WTC11 (cell line): Measurements from ENCODE around the gene CFAP74. TPM values are rescaled to one million over a fixed set of nuclear protein-coding genes. Genes with fewer than 3 reads are reported as not detected.

Experiments
- ATAC-seq: fragments of 200-7000 bp; cut with Tn5 transposase; 2 replicates; pipeline ENCODE4 v1.10.0; 2021; ENCODE audit warnings: mild to moderate bottlenecking, moderate library complexity
- CTCF ChIA-PET: fragments of 300-600 bp; sonication (Branson Sonifier 250); formaldehyde crosslinking; loops from one replicate; lab custom pipeline; 2021; ENCODE audit warnings: antibody characterized with exemption; lab: Charles Lee
- POLR2A ChIA-PET: fragments of 350-600 bp; sonication (Branson Sonifier 250); formaldehyde crosslinking; loops from one replicate; lab custom pipeline; 2021; ENCODE audit warnings: antibody characterized with exemption; lab: Charles Lee
- DNase-seq: peaks from one replicate; pipeline ENCODE4 v3.0.0; 2021; ENCODE audit warnings: low spot score
- H3K27ac Mint-ChIP-seq: 2 replicates; pipeline ENCODE4 v1.8.0; 2021; ENCODE audit warnings: mixed read lengths
- H3K27me3 Mint-ChIP-seq: 2 replicates; pipeline ENCODE4 v1.8.0; 2021; ENCODE audit warnings: low read depth, mild to moderate bottlenecking, moderate library complexity, mixed read lengths
- H3K36me3 Mint-ChIP-seq: 2 replicates; pipeline ENCODE4 v1.8.0; 2021; ENCODE audit warnings: mixed read lengths
- H3K4me1 Mint-ChIP-seq: 2 replicates; pipeline ENCODE4 v1.8.0; 2022; ENCODE audit warnings: mixed read lengths
- H3K4me3 Mint-ChIP-seq: 2 replicates; pipeline ENCODE4 v1.8.0; 2021; ENCODE audit warnings: mild to moderate bottlenecking, moderate library complexity, mixed read lengths
- H3K9me3 Mint-ChIP-seq: 2 replicates; pipeline ENCODE4 v1.8.0; 2021; ENCODE audit warnings: mixed read lengths
- ARID4B ChIP-seq: sonication (generic); formaldehyde crosslinking; IDR thresholded peaks from 2 replicates; pipeline ENCODE4 v1.8.0; 2023; ENCODE audit warnings: missing genetic modification reagents, mild to moderate bottlenecking, borderline replicate concordance
- ATF2 ChIP-seq: sonication (generic); formaldehyde crosslinking; IDR thresholded peaks from 2 replicates; pipeline ENCODE4 v1.8.1; 2022; ENCODE audit warnings: low read depth, missing genetic modification reagents, borderline replicate concordance
- ATF3 ChIP-seq: sonication (generic); formaldehyde crosslinking; conservative IDR thresholded peaks from 2 replicates; pipeline ENCODE4 v1.8.1; 2022; ENCODE audit warnings: mild to moderate bottlenecking, missing genetic modification reagents
- ELF4 ChIP-seq: sonication (generic); formaldehyde crosslinking; IDR thresholded peaks from 2 replicates; pipeline ENCODE4 v1.8.1; 2022; ENCODE audit warnings: low read depth, mild to moderate bottlenecking, moderate library complexity, missing genetic modification reagents
- EMX1 ChIP-seq: fragments of 250-450 bp; sonication (Bioruptor Pico); IDR thresholded peaks from 2 replicates; pipeline ENCODE4 v1.8.0; 2021; ENCODE audit warnings: mild to moderate bottlenecking
- FOXJ3 ChIP-seq: sonication (generic); formaldehyde crosslinking; IDR thresholded peaks from 2 replicates; pipeline ENCODE4 v1.9.0; 2021; ENCODE audit warnings: missing genetic modification reagents, mild to moderate bottlenecking, borderline replicate concordance
- FOXK1 ChIP-seq: sonication (generic); formaldehyde crosslinking; IDR thresholded peaks from 2 replicates; pipeline ENCODE4 v1.8.0; 2022; ENCODE audit warnings: mild to moderate bottlenecking, moderate library complexity, missing genetic modification reagents
- FOXP1 ChIP-seq: sonication (generic); formaldehyde crosslinking; IDR thresholded peaks from 2 replicates; pipeline ENCODE4 v1.8.0; 2022; ENCODE audit warnings: missing genetic modification reagents, mild to moderate bottlenecking, moderate library complexity, borderline replicate concordance
- GRHL2 ChIP-seq: fragments of 250-450 bp; sonication (Bioruptor Pico); IDR thresholded peaks from 2 replicates; pipeline ENCODE4 v1.8.0; 2022; ENCODE audit warnings: mild to moderate bottlenecking, moderate library complexity; ENCODE audit not compliant: insufficient replicate concordance, severe bottlenecking
- MLX ChIP-seq: sonication (generic); formaldehyde crosslinking; IDR thresholded peaks from 2 replicates; pipeline ENCODE4 v1.8.1; 2023; ENCODE audit warnings: mild to moderate bottlenecking, missing genetic modification reagents, moderate library complexity
- MXD4 ChIP-seq: fragments of 250-450 bp; sonication (Bioruptor Pico); IDR thresholded peaks from 2 replicates; pipeline ENCODE4 v1.8.0; 2021; ENCODE audit warnings: mild to moderate bottlenecking, moderate library complexity, borderline replicate concordance
- NFE2L1 ChIP-seq: sonication (generic); formaldehyde crosslinking; IDR thresholded peaks from 2 replicates; pipeline ENCODE4 v1.8.1; 2023; ENCODE audit warnings: missing genetic modification reagents
- OVOL2 ChIP-seq: fragments of 250-450 bp; sonication (Bioruptor Pico); IDR thresholded peaks from 2 replicates; pipeline ENCODE4 v1.9.0; 2021; ENCODE audit warnings: mild to moderate bottlenecking, borderline replicate concordance
- SMAD3 ChIP-seq: sonication (generic); formaldehyde crosslinking; IDR thresholded peaks from 2 replicates; pipeline ENCODE4 v1.8.0; 2022; ENCODE audit warnings: missing genetic modification reagents, mild to moderate bottlenecking, borderline replicate concordance
- SOX15 ChIP-seq: fragments of 250-450 bp; sonication (Bioruptor Pico); IDR thresholded peaks from 2 replicates; pipeline ENCODE4 v1.9.0; 2021; ENCODE audit warnings: mild to moderate bottlenecking
- TCF7 ChIP-seq: sonication (generic); formaldehyde crosslinking; IDR thresholded peaks from 2 replicates; pipeline ENCODE4 v1.8.0; 2022; ENCODE audit warnings: mild to moderate bottlenecking, low read depth, missing genetic modification reagents, moderate library complexity
- ZBTB43 ChIP-seq: sonication (generic); formaldehyde crosslinking; IDR thresholded peaks from 2 replicates; pipeline ENCODE4 v1.8.1; 2023; ENCODE audit warnings: mild to moderate bottlenecking, missing genetic modification reagents
- ZNF263 ChIP-seq: sonication (generic); formaldehyde crosslinking; IDR thresholded peaks from 2 replicates; pipeline ENCODE4 v1.8.1; 2022; ENCODE audit warnings: low read depth, mild to moderate bottlenecking, moderate library complexity, missing genetic modification reagents
- ZNF425 ChIP-seq: fragments of 250-450 bp; sonication (Bioruptor Pico); conservative IDR thresholded peaks from 2 replicates; pipeline ENCODE4 v1.9.0; 2021; ENCODE audit warnings: mild to moderate bottlenecking
- ZSCAN18 ChIP-seq: fragments of 250-450 bp; sonication (Bioruptor Pico); IDR thresholded peaks from 2 replicates; pipeline ENCODE4 v2.1.2; 2022; ENCODE audit warnings: mild to moderate bottlenecking, moderate library complexity
- total RNA-seq: library from RNA; stranded (reverse); gene quantifications from 3 replicates; pipeline ENCODE4 v1.2.3, GENCODE V29; 2021

The CFAP74 gene
- total RNA-seq, 1 experiment from 2014 or later = 0.35 TPM

GRCh38 chr1:2000850-2001249 is 2.7 kb downstream of the CFAP74 start (continued):
- no peak for TF ChIP-seq MLX
- TF ChIP-seq ATF3 (CRISPR knock-in tag) = no peak
- TF ChIP-seq ZBTB43 = no peak
- no peak for TF ChIP-seq ATF2 (CRISPR knock-in tag)
- no peak for TF ChIP-seq FOXK1 (CRISPR knock-in tag)
- no peak for TF ChIP-seq FOXJ3 (CRISPR knock-in tag)
- no peak for TF ChIP-seq ARID4B (CRISPR knock-in tag)
- TF ChIP-seq OVOL2 = no peak

GRCh38 chr1:2000432-2000831 is 3.2 kb downstream of the CFAP74 start:
- no peak for ATAC-seq
- CTCF ChIA-PET = interaction anchor here (1.0 to 1.6 kb wide), 3 partner anchors 40 to 91 kb away, joined by 3 to 7 read pairs (median 4); no protein-coding TSS in a partner anchor
- no peak for DNase-seq
- H3K27ac Mint-ChIP-seq = no peak overlapping the region
- POLR2A ChIA-PET = interaction anchor here (0.6 kb wide), 2 partner anchors 62 to 140 kb away, joined by 3 read pairs; no protein-coding TSS in a partner anchor
- H3K4me1 Mint-ChIP-seq = peaks cover 3% of the 10 kb centered on the region; the same call in 1 of the 2 replicates
- no peaks in the 10 kb centered on the region for H3K36me3 Mint-ChIP-seq
- no peak overlapping the region for H3K4me3 Mint-ChIP-seq
- TF ChIP-seq ZNF263 (CRISPR knock-in tag) = no peak
- no peak for TF ChIP-seq GRHL2 (CRISPR knock-in tag)
- TF ChIP-seq NFE2L1 (CRISPR knock-in tag) = no peak
- no peak for TF ChIP-seq FOXP1 (CRISPR knock-in tag)
- TF ChIP-seq ELF4 (CRISPR knock-in tag) = no peak
- TF ChIP-seq MXD4 (CRISPR knock-in tag) = no peak
- TF ChIP-seq, all 79 proteins: peak for 0
- Mint-ChIP-seq H3K27me3 (no peaks in the 10 kb centered on the region; the same call in 1 of the 2 replicates), H3K9me3 (no peaks in the 10 kb centered on the region)

- POLR2A ChIA-PET = no interaction called here
- H3K27me3 Mint-ChIP-seq = no peaks in the 10 kb centered on the region; the same call in 1 of the 2 replicates
- TF ChIP-seq MLX (no peak), OVOL2 (no peak), SOX15 (CRISPR knock-in tag) (no peak), EMX1 (no peak), SMAD3 (CRISPR knock-in tag) (no peak), NFE2L1 (CRISPR knock-in tag) (no peak), ZSCAN18 (CRISPR knock-in tag) (no peak), ZNF425 (CRISPR knock-in tag) (no peak), FOXP1 (CRISPR knock-in tag) (no peak), TCF7 (CRISPR knock-in tag) (no peak)
Observed at GRCh38 chr1:1997576-1997975, 6.0 kb downstream of the CFAP74 start.

More at GRCh38 chr1:1997576-1997975, 6.0 kb downstream of the CFAP74 start:
- DNase-seq = no peak
- Mint-ChIP-seq H3K36me3 (no peaks in the 10 kb centered on the region), H3K9me3 (no peaks in the 10 kb centered on the region), H3K27ac (no peak overlapping the region; the same call in 1 of the 2 replicates), H3K4me1 (peaks cover 3% of the 10 kb centered on the region; the same call in 1 of the 2 replicates), H3K4me3 (no peak overlapping the region)
- ATAC-seq = no peak
- CTCF ChIA-PET = interaction anchor here (0.7 kb wide), 1 partner anchor 49 kb away, joined by 3 read pairs; no protein-coding TSS in a partner anchor
